ENCODE measurements around the gene PCTP.

DNA sequence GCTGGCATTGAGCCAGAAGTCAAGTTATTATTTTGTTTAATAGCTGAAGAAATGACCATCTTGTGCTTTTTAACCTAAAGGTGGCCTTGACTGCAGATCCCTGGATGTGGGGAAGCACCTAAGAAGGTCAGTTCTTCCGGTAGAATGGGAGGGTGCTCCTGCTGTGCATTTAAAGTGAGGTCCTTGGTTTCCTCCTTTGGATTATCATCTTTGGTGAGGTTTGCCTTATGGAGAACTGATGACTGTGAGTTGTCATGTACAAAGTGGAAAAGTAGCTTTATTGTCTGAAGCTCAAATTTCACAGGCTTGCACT is 66.5 kb downstream of the PCTP start:
- TF ChIP-seq, protein P1, sequence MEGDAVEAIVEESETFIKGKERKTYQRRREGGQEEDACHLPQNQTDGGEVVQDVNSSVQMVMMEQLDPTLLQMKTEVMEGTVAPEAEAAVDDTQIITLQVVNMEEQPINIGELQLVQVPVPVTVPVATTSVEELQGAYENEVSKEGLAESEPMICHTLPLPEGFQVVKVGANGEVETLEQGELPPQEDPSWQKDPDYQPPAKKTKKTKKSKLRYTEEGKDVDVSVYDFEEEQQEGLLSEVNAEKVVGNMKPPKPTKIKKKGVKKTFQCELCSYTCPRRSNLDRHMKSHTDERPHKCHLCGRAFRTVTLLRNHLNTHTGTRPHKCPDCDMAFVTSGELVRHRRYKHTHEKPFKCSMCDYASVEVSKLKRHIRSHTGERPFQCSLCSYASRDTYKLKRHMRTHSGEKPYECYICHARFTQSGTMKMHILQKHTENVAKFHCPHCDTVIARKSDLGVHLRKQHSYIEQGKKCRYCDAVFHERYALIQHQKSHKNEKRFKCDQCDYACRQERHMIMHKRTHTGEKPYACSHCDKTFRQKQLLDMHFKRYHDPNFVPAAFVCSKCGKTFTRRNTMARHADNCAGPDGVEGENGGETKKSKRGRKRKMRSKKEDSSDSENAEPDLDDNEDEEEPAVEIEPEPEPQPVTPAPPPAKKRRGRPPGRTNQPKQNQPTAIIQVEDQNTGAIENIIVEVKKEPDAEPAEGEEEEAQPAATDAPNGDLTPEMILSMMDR (IDR thresholded peaks at IDR 0.05; ENCODE audit: low read depth, low read length), result no peak
- TF ChIP-seq EZH2phosphoT487 (IDR thresholded peaks at IDR 0.05; ENCODE audit: low read depth), result no peak

Data from OCI-LY3 (cell line).